ENCODE measurements around the gene PIP5KL1.

PIP5KL1 gene

GRCh38 chr9:127928676-127929624 is 1.6 kb downstream of the PIP5KL1 start:
- DNase-seq = no peak

- DNase-seq = no peak
Observed at GRCh38 chr9:127927988-127928675, 2.4 kb downstream of the PIP5KL1 start.

GRCh38 chr9:127927201-127927987 is 3.2 kb downstream of the PIP5KL1 start:
- DNase-seq = peak in 1 of 2 experiments; percentile 36

GRCh38 chr9:127926906-127927200 is 3.7 kb downstream of the PIP5KL1 start:
- no peak for DNase-seq

- DNase-seq = no peak
Observed at GRCh38 chr9:127925959-127926905, 4.3 kb downstream of the PIP5KL1 start.

- peak in 1 of 2 experiments; percentile 40 for DNase-seq
Observed at GRCh38 chr9:127924736-127925444, 5.7 kb downstream of the PIP5KL1 start.

- DNase-seq = no peak
Observed at GRCh38 chr9:127923771-127924170, 6.8 kb downstream of the PIP5KL1 start.

GRCh38 chr9:127923046-127923445 is 7.5 kb downstream of the PIP5KL1 start:
- peak; percentile 84 to 88 for DNase-seq

- peak; percentile 33 to 58 for DNase-seq
Observed at GRCh38 chr9:127921557-127922120, 8.9 kb downstream of the PIP5KL1 start.

- DNase-seq = no peak
Observed at GRCh38 chr9:127920794-127921193, 9.8 kb downstream of the PIP5KL1 start.

- no peak for DNase-seq
Observed at GRCh38 chr9:127919253-127919815, 11.2 kb downstream of the PIP5KL1 start.

- DNase-seq = peak in 1 of 2 experiments; percentile 49
Observed at GRCh38 chr9:127918183-127919107, 12.1 kb downstream of the PIP5KL1 start.

GRCh38 chr9:127917603-127918002 is 13.0 kb downstream of the PIP5KL1 start:
- peak; percentile 54 to 75 for DNase-seq

GRCh38 chr9:127916720-127917581 is 13.6 kb downstream of the PIP5KL1 start, which contains the start of gene ST6GALNAC4:
TSS of gene ST6GALNAC4 (minus strand) at chr9:127917041. CDS start at chr9:127916419, 622 bp downstream.
- DNase-seq = peak; percentile 86 to 90

GRCh38 chr9:127915801-127916719 is 14.5 kb downstream of the PIP5KL1 start:
- DNase-seq = peak in 1 of 2 experiments; percentile 52

GRCh38 chr9:127915325-127915752 is 15.2 kb downstream of the PIP5KL1 start:
- DNase-seq = no peak

- DNase-seq = no peak
Observed at GRCh38 chr9:127913682-127914081, 16.9 kb downstream of the PIP5KL1 start.

Measured in NCI-H524 (cell line).